Smooth muscle cell (in vitro differentiated cells): ENCODE results near the gene PRKN. TPM values are rescaled to one million over a fixed set of nuclear protein-coding genes. Genes with fewer than 3 reads are reported as not detected.

Experiments used
- DNase-seq: peaks from one replicate; lab custom pipeline; 2025; ENCODE audit not compliant: unreplicated experiment; lab: John Stamatoyannopoulos, UW
- H2AFZ ChIP-seq: fragments of 200-600 bp; sonication (generic); 2 replicates; pipeline ENCODE4 v1.6.0; 2016; ENCODE audit warnings: antibody characterized with exemption, low read depth, mild to moderate bottlenecking
- H3F3A ChIP-seq: fragments of 200-600 bp; sonication (generic); 2 replicates; pipeline ENCODE4 v1.6.0; 2017; ENCODE audit warnings: antibody characterized with exemption, low read depth
- H3K27ac ChIP-seq: fragments of 200-600 bp; sonication (generic); 2 replicates; pipeline ENCODE4 v1.5.1; 2016; ENCODE audit warnings: low read depth, mild to moderate bottlenecking
- H3K27me3 ChIP-seq: fragments of 200-600 bp; sonication (generic); 2 replicates; pipeline ENCODE4 v1.6.1; 2016; ENCODE audit warnings: low read depth, mild to moderate bottlenecking
- H3K36me3 ChIP-seq: fragments of 200-600 bp; sonication (generic); 2 replicates; pipeline ENCODE4 v1.5.1; 2016; ENCODE audit warnings: low read depth
- H3K4me1 ChIP-seq: fragments of 200-600 bp; sonication (generic); 2 replicates; pipeline ENCODE4 v1.5.1; 2016; ENCODE audit warnings: low read depth
- H3K4me2 ChIP-seq: fragments of 200-600 bp; sonication (generic); 2 replicates; pipeline ENCODE4 v1.6.0; 2016; ENCODE audit warnings: mild to moderate bottlenecking
- H3K4me3 ChIP-seq: fragments of 200-600 bp; sonication (generic); 2 replicates; pipeline ENCODE4 v1.5.1; 2016; ENCODE audit warnings: mild to moderate bottlenecking
- H3K79me2 ChIP-seq: fragments of 200-600 bp; sonication (generic); 2 replicates; pipeline ENCODE4 v1.6.0; 2016; ENCODE audit warnings: low read depth, mild to moderate bottlenecking
- H3K9ac ChIP-seq: fragments of 200-600 bp; sonication (generic); 2 replicates; pipeline ENCODE4 v1.6.0; 2016; ENCODE audit warnings: low read depth
- H3K9me3 ChIP-seq: fragments of 200-600 bp; sonication (generic); replicated peaks from 2 replicates; pipeline ENCODE4 v1.5.1; 2016; ENCODE audit warnings: low read depth
- H4K20me1 ChIP-seq: fragments of 200-600 bp; sonication (generic); 2 replicates; pipeline ENCODE4 v1.6.0; 2016; ENCODE audit warnings: low read depth
- WGBS: methylation state at CpG from one replicate; pipeline ENCODE4 v1.1.7; 2016; ENCODE audit warnings: low lambda C conversion rate; 5-methylcytosine and 5-hydroxymethylcytosine counted together
- polyA plus RNA-seq: library from polyadenylated mRNA; unstranded; fragments of >200 nt; fragmentation: Nextera tagmentation; extraction: Ambion mirVana; gene quantifications from 2 replicates; pipeline ENCODE4 v1.2.1, GENCODE V29; 2016
- total RNA-seq: library from RNA; depleted of rRNA; stranded (reverse); fragments of >200 nt; gene quantifications from 2 replicates; pipeline ENCODE4 v1.2.3, GENCODE V29; 2014
- TF ChIP-seq, protein P1 (sequence below): fragments of 200-600 bp; sonication (generic); IDR thresholded peaks from 2 replicates; pipeline ENCODE4 v1.5.1; 2017; ENCODE audit warnings: borderline replicate concordance, mild to moderate bottlenecking, antibody characterized with exemption; ENCODE audit not compliant: insufficient read depth, poor library complexity, severe bottlenecking

PRKN gene
- total and polyA plus RNA-seq, 2 experiments from 2014 or later, result 0.81 to 5.1 TPM

DNA sequence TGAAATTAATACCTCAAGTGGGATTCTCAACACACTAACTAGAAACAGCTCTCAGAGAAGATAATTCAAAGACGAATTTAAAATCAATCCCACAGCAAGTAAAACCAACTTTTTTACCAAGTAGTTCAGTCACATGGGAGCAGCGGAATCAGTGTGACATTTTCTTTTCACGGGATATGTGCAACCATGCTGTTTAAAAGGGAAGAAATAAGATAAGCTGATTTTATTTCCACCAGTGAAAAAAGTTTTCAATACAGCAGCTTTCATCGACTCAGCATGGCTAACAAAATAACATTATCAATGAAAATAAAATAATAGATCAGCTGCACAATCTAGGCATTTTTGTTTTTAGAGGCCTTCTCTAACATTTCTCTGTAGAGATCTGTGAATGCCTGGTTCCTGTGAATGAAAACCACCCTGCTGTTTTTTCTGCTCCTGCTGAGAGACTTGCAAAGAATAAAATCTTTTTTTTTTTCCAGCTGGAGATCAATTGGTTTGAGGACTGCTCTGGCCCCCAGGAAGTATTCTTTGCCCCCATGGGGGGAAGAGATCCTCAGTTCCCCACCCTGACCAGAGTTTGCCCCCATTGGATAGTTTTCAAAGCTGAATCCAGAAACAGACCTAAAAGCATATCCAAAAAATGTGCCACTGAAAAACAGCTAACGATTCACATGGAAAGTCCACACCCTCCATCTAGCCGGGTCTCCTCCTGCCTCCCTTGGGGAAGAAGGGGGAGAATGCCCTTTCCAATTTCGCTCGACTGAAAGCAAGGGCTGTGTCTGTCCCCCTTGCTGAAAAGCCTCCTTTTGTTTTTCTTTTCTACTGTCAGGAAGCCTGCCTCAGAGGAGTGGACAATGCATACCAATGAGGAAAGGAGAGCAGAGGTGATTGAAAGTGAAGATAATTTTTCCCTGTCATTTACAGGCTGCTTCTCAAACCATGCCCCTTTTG, 317.6 kb downstream of the PRKN start:
- Histone ChIP-seq H3K27me3 (no peaks in the 10 kb centered on the region), H3K4me3 (no peak overlapping the region), H3K36me3 (no peaks in the 10 kb centered on the region), H3K4me1 (peaks cover 23% of the 10 kb centered on the region), H3K4me2 (no peak overlapping the region), H3K9me3 (no peaks in the 10 kb centered on the region), H3K9ac (no peak overlapping the region), H2AFZ (no peak overlapping the region), H3K79me2 (no peaks in the 10 kb centered on the region), H3F3A (no peaks in the 10 kb centered on the region), H3K27ac (no peak overlapping the region), H4K20me1 (no peaks in the 10 kb centered on the region)
- no peak for DNase-seq
- TF ChIP-seq, protein P1, sequence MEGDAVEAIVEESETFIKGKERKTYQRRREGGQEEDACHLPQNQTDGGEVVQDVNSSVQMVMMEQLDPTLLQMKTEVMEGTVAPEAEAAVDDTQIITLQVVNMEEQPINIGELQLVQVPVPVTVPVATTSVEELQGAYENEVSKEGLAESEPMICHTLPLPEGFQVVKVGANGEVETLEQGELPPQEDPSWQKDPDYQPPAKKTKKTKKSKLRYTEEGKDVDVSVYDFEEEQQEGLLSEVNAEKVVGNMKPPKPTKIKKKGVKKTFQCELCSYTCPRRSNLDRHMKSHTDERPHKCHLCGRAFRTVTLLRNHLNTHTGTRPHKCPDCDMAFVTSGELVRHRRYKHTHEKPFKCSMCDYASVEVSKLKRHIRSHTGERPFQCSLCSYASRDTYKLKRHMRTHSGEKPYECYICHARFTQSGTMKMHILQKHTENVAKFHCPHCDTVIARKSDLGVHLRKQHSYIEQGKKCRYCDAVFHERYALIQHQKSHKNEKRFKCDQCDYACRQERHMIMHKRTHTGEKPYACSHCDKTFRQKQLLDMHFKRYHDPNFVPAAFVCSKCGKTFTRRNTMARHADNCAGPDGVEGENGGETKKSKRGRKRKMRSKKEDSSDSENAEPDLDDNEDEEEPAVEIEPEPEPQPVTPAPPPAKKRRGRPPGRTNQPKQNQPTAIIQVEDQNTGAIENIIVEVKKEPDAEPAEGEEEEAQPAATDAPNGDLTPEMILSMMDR, result no peak
- 37% methylated on average over 8 of the region's 8 CpGs for WGBS

DNA sequence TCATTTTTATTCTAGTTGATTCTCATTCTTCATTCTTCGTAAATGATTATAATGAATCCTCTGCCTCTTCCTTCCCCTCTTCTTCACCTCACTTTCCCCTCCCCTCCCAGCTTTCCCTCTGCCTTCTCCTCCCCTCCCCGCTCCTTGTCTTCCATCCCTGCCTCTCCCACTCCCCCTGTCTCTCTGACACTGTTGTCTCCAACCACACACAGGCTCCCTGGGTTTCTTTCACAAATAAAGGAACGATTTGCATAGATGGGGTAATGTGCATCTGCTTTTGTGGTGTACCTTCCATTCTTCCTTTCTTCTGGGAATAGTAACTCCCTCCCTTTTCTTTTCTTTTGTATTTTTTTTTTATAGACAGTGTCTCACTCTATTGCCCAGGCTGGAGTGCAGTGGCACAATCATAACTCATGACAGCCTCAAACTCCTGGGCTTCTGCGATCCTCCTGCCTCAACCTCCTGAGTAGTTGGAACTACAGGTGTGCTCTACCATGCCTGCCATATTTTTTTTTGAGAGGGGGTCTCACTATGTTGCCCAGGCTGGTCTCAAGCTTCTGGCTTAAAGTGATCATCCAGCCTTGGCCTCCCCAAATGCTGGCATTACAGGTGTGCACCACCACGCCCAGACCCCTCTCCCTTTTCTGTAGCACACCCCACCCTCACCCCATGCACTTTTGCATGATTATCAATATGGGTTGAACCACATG, 318.6 kb downstream of the PRKN start:
- H3K79me2 ChIP-seq, result no peaks in the 10 kb centered on the region
- no peak overlapping the region for H2AFZ ChIP-seq
- H3F3A ChIP-seq, result no peaks in the 10 kb centered on the region
- 75% methylated on average over 4 of the region's 5 CpGs for WGBS
- no peak for DNase-seq
- H3K9ac ChIP-seq, result no peak overlapping the region
- H3K4me1 ChIP-seq, result peaks cover 23% of the 10 kb centered on the region
- H4K20me1 ChIP-seq, result no peaks in the 10 kb centered on the region
- H3K36me3 ChIP-seq, result no peaks in the 10 kb centered on the region
- H3K9me3 ChIP-seq, result no peaks in the 10 kb centered on the region
- TF ChIP-seq, protein P1, result no peak
- H3K27ac ChIP-seq, result no peak overlapping the region
- no peak overlapping the region for H3K4me3 ChIP-seq
- no peak overlapping the region for H3K4me2 ChIP-seq
- no peaks in the 10 kb centered on the region for H3K27me3 ChIP-seq

DNA sequence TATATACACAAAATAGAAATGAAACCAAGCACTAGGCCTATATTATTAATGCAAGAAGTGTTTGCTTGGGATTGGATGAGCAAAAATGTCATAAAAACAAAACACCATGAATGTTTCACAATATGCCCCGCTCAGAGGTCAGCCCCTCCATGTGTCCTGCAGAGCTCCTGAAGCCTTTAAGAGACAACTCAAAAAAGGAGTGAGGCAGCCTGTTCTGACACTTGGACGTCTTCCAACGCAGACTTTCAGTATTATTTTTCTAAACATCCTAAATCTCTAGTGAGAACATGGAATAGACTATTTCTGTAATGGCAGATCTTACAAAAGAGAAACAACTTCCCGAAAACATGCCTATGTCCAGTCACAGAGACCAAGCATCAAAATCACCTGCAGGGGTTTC, 322.6 kb downstream of the PRKN start:
- Histone ChIP-seq H4K20me1 (no peaks in the 10 kb centered on the region), H3K36me3 (no peaks in the 10 kb centered on the region), H3K9ac (no peak overlapping the region), H3F3A (no peaks in the 10 kb centered on the region), H2AFZ (no peak overlapping the region), H3K79me2 (no peaks in the 10 kb centered on the region), H3K27ac (no peak overlapping the region), H3K4me3 (no peak overlapping the region), H3K4me1 (peaks cover 8% of the 10 kb centered on the region), H3K4me2 (no peak overlapping the region), H3K9me3 (no peaks in the 10 kb centered on the region), H3K27me3 (no peaks in the 10 kb centered on the region)
- TF ChIP-seq, protein P1, result no peak
- DNase-seq, result no peak
- WGBS, result 89% methylated on average over 4 of the region's 4 CpGs
